Inflammatory macrophage treated with lipopolysaccharide for 1 hour (primary cell): ENCODE data around the gene PSTPIP2.
"Not testable (repeated sequence)": the region's sequence is repeated elsewhere in the genome, so short reads cannot be mapped to it uniquely, and the experiment has no call there.

Experiments used
- DNase-seq, 2 donors: peaks; one replicate each; pipeline ENCODE4 v3.0.0-alpha.2; 2020 to 2022

Gene PSTPIP2

DNA sequence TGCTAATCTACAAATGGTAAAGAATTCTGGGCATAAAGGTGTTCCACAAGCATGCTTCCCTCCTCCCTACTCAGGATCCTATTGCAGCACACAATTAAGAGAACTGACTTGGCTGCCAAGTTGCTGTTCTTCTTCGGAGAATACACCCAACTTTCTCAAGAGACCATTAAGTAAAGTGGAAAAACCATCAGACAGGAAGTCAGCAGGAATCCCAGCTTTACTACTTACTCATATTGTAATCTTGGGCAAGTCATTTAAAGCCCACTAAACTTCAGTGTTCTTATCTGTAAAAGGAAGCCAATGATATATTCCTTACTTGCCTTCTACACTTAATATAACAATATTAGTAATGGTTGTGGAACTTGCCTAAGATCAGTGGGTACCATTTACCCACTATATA lies 37.8 kb downstream of the PSTPIP2 start:
- peak; percentile 73 to 84 for DNase-seq

DNA sequence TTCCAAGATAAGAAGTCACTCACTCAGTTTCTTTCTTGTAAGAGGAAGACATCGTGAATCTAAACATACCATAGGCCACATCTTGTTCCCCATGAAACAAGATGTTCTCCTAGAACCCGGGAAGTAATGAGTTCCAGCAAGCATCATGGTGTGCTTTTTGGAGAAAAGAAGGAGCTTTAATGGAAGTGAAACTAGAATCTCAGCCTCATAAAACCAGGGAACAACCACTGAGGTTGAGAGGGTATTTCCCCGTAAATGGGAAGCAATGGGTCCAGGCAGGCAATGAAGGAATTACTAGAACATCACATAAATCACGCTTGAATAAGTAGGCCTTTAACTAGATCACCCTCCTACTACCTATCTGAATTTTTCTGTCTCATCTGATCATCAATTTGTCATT lies 40.3 kb downstream of the PSTPIP2 start:
- peak; percentile 59 for DNase-seq

DNA sequence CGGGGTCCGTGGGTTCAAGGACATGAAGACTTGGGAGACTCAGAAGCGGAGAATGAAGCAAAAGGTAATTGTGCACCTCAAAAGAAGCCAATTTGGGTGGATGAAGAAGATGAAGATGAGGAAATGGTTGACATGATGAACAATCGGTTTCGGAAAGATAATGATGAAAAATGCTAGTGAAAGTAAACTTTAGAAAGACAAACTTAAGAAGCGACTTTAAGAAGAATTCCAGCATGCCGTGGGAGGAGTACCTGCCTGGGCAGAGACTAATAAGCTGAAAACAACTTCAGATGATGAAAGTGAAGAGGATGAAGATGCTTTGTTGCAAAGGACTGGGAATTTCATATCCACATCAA lies 43.5 kb downstream of the PSTPIP2 start:
- no peak for DNase-seq

GRCh38 chr18:46019936-46020335 lies 52.1 kb downstream of the PSTPIP2 start:
- no peak for DNase-seq

- DNase-seq, result peak; percentile 34 to 73
These were observed 58.4 kb downstream of the PSTPIP2 start for GRCh38 chr18:46013484-46014189.

GRCh38 chr18:46010676-46011075 lies 61.4 kb downstream of the PSTPIP2 start:
- DNase-seq, result no peak

- DNase-seq, result no peak
These were observed 62.0 kb downstream of the PSTPIP2 start for GRCh38 chr18:46010050-46010449.

DNA sequence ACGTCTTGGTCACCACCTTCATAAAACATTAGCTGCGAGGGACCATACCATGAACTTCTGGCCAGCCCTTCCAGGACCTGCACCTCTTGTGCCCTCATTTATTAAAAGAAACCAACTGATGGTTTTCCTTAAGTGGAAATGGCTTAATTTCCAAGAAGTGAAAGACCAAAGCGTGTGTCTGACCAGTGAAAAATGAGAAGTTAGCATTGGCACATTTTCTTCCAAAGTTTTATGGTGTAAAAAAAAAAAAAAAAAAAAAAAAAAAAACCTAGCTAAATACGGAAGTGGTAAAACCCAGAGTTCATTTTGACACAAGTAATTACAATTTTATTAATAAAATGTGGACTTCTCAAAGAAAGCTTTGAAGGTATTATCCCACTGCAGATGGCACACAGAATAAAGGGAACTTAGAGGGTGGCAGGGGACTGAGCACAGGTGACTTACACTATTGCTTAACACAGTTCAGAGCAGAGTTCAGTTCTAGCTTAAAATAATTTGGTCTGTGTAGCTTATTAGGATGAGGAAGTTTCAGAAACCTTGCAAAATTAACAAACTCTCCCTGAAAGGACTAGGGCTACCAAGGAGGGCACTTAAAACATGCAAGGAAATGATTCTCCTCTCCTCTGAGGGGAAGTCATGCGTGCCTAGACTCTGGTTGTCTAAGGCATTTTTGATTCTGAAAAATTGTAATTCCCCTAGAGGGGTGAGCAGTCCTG lies 62.8 kb downstream of the PSTPIP2 start:
- DNase-seq, result peak; percentile 81 to 88

DNA sequence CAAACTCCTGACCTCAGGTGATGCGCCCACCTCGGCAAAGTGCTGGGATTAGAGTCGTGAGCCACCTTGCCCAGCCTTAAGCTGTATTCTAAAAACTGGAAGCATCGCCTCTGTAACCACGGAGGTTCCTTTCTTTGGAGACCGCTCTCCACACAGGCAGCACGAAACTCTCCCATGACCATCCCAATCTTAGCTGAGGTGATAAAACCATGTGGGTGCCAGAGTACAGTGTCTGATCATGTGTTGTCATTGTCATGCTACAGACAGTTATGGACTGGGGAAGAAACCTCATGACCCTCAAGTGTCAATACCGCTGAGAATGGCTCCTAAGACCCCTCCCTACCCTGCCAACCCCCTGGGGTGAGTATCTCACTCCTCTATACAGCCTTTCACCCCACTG lies 63.5 kb downstream of the PSTPIP2 start:
- DNase-seq, result peak in 1 of 2 donors; percentile 51

- DNase-seq, result no peak
These were observed 64.9 kb downstream of the PSTPIP2 start for GRCh38 chr18:46007165-46007564.

- DNase-seq, result no peak
These were observed 69.1 kb downstream of the PSTPIP2 start for GRCh38 chr18:46002934-46003333.

- no peak for DNase-seq
These were observed 70.2 kb downstream of the PSTPIP2 start for GRCh38 chr18:46001892-46002291.

DNA sequence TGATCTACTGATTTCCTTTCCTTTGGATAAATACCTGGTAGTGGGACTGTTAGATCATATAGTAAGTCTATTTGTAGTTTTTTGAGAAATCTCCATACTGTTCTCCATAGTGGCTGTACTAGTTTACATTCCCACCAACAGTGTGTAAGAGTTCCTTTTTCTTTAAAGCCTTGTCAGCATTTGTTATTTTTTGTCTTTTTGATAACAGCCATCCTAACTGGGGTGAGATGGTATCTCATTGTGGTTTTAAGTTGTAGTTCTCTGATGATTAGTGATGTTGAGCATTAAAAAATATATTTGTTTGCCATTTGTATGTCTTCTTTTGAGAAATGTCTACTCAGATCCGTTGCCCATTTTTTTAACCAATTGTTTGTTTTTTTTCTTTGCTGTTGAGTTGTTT lies 71.0 kb downstream of the PSTPIP2 start:
- DNase-seq, result no peak

DNA sequence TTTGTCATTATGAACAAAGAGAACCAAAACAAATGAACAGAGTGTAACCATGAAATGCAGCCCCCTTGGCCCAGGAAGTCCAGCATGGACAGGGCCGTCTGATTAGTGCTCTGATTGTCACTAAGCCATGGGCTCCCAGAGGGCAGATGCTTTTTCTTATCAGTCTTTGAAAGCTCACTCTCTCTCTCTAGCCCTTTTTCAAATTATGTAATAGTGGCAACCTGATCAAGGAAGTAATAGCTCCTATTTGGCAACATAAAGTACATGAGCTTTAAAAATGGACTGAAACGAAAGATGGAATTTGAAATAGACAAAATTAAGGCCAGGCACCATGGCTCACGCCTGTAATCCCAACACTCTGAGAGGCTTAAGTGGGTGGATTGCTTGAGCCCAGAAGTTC lies 72.5 kb downstream of the PSTPIP2 start:
- no peak for DNase-seq

- no peak for DNase-seq
These were observed 73.8 kb downstream of the PSTPIP2 start for GRCh38 chr18:45998244-45998643.

DNA sequence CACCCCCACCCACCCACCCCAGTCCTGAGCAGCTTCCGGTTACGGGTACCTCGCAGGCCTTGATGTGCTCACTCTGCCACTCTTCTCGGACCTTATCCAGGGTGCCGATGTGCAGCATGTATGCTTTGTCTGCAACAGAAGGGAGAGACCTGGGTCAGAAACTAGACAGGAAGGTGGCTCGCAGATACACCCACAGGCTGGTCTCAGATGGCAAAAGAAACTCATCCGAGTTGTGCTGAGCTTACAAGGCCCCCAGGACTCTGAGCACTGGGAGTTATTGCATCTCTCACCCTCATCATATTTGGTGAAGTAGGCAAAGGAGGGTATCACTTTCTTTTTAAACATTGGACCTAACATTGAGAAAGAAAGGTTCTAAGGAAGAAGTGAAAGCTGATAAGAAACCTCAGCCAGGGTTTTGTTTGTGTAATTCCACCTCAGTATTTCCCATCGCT lies 74.3 kb downstream of the PSTPIP2 start:
- no peak for DNase-seq

- no peak for DNase-seq
These were observed 76.6 kb downstream of the PSTPIP2 start for GRCh38 chr18:45995461-45995860.

- DNase-seq, result no peak
These were observed 78.6 kb downstream of the PSTPIP2 start for GRCh38 chr18:45993438-45993837.

- DNase-seq, result not testable (repeated sequence)
These were observed 79.5 kb downstream of the PSTPIP2 start for GRCh38 chr18:45992527-45992926.

GRCh38 chr18:45991788-45992187 lies 80.3 kb downstream of the PSTPIP2 start:
- DNase-seq, result no peak

DNA sequence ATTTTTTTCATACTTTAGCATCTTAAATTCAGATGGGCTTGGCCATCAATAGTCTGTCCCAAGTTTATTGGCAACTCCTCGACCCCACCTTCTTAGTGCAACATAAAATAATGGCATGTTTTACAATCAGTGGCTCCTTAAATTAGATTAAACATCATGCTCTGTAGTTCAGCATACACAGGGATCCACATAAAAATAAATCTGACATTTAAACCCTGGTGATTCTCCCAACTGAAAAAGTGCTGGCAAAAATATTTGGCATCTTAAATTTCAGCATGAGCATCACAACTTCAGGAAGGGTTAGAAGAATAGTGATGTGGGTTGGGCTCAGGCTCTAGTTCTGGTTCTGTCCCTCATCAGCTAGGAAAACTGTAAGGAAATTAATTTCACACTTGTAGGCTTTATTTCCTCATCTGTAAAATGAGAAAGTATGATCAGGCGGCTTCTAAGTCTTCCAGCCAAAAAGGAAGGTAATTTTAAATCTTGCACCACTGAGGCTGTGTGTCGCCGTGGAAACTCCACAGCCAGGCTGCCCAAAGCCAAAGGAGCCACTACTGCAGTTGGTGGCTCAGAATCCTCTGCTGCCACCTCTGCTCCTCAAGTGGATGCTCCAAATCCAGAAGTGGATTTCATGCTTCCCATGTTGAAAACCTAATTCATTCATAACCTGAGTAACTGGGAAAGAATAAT lies 87.4 kb downstream of the PSTPIP2 start:
- DNase-seq, result peak in 1 of 2 donors; percentile 41

DNA sequence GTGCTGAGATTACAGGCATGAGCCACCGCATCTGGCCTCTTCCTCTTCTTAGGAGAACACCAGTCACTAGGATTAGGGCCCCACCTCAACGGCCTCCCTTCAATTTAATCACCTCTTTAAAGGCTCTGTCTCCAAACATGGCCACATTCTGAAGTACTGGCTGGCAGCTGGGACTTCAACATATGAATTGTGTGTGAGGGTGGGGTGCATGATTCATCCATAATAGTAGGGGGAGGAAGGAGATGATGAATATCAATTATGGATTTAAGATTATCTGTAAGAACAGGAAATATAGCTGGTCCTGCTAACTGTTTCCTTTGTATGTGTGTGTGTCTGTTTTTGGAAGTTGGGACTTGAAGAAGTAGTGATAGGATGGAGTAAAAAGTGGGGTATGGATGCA lies 90.2 kb downstream of the PSTPIP2 start:
- no peak for DNase-seq

DNA sequence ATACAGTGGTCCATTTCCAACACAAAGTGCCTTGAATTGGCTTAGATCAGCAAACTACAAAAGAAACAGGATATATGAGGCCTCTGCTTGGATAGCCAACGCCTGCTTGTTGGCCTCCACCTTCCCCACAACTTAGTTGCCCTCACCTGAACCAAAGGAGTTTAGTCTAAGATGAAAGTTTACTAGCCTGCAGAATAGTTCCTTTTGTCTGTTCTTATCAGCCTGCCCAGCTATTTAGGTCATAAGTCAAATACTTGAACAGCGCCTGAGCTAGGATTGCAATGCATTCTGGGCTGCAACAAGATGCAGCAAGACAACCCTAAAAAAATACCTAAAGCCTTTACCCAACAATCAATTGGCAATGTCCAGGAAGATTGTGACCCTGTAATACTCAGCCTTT lies 91.8 kb downstream of the PSTPIP2 start:
- DNase-seq, result no peak

GRCh38 chr18:45978084-45978483 lies 94.0 kb downstream of the PSTPIP2 start:
- no peak for DNase-seq
